Suprapubic skin (tissue), 3 donors: Measurements from ENCODE around the gene TBC1D21.

Source experiments
- CTCF ChIP-seq, 2 donors: fragments of 200-600 bp in 1 of 2; fragments of 450-650 bp in 1 of 2; sonication (generic) in 1 of 2; IDR thresholded peaks; one replicate each; pipeline ENCODE4 v1.5.1; 2016 to 2019; ENCODE audit warnings: antibody characterized with exemption in 2 of 2, mild to moderate bottlenecking in 1 of 2, moderate library complexity in 1 of 2
- EP300 ChIP-seq: sonication (generic); formaldehyde crosslinking; IDR thresholded peaks from one replicate; pipeline ENCODE4 v1.6.1; 2017; ENCODE audit warnings: antibody characterized with exemption
- POLR2A ChIP-seq, 2 donors: fragments of 450-650 bp; IDR thresholded peaks; one replicate each; pipeline ENCODE4 v1.6.1; 2017; ENCODE audit warnings: antibody characterized with exemption in 2 of 2, mild to moderate bottlenecking in 2 of 2, moderate library complexity in 2 of 2

DNA sequence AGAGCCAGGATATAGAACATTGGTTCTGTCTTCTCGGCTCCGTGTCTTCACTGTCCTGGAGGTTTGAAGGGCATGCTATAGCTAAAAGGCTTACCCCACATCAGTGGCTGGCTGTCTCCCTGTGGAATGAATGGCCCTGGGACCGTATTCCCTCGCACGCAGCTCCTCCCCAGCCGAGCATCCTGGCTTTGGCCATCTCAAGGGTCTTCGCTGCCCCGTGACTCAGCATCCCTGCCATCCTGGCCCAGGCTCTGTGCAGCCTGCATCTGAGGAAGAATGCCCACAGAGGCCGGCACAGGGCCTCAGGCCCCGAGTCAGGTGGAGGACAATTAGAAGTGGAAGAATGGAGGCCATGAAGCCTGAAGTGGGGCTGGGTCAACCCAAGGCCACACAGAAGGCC, 63.9 kb downstream of the TBC1D21 start:
- TF ChIP-seq CTCF (IDR thresholded peaks at IDR 0.05) (no peak), POLR2A (IDR thresholded peaks at IDR 0.05) (no peak), EP300 (no peak)
